Thyroid gland (tissue), 4 donors: ENCODE results near the gene KANSL3.

Experiments used
- POLR2A ChIP-seq, 2 donors: fragments of 450-650 bp; IDR thresholded peaks; one replicate each; pipeline ENCODE4 v1.6.1; 2017; ENCODE audit warnings: antibody characterized with exemption in 2 of 2, mild to moderate bottlenecking in 2 of 2, moderate library complexity in 1 of 2
- TF ChIP-seq, protein P1 (sequence below), 6 experiments: fragments of 200-600 bp in 3 of 6; fragments of 450-650 bp in 3 of 6; sonication (generic) in 3 of 6; IDR thresholded peaks; one replicate each; pipeline ENCODE4 v1.5.1; 2016 to 2019; ENCODE audit warnings: antibody characterized with exemption in 6 of 6, mild to moderate bottlenecking in 2 of 6, inconsistent platforms in 1 of 6, moderate library complexity in 1 of 6

DNA sequence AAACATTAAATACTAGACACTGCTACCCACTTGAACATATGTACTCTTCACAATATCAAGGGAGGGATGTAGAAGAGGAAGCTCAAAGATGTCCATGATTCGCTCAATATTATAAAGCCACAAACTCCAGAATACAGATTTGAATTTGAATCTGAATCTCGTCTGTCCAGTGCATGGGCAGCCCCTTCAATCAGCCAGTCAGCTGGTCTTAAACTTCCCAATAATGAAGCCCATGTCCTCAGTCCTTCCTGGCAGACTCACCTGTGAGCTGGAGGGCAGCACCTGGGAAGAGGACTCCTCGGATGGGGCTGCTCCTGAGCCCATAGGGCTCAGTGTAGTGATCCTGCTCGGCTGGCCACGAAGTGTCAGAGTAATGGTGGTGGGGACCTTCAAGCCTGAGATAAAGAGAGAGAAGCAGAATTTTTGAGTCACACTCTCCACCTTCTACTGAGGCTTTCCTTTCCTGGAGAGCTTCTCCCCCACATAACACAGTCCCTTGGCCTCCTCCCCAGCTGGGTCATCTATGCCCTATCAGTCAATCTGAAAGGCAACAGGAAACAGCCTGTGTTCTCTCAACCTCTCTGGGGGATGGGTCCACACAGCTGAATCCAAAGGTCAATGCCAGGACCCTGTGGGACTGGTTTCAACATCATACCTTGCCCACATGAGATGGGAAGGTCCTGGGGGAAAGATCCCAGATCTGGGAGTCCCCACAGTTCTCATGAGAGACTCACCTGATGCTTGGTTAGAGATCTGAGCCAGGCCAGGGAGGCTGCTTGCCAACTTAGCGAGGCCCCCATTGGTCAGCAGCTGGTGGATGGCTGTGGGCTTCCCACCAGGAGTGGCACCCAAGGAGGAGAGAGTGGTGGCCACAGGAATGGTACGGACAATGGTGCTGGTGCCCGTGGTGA is 36.5 kb downstream of the KANSL3 start:
- TF ChIP-seq, protein P1, sequence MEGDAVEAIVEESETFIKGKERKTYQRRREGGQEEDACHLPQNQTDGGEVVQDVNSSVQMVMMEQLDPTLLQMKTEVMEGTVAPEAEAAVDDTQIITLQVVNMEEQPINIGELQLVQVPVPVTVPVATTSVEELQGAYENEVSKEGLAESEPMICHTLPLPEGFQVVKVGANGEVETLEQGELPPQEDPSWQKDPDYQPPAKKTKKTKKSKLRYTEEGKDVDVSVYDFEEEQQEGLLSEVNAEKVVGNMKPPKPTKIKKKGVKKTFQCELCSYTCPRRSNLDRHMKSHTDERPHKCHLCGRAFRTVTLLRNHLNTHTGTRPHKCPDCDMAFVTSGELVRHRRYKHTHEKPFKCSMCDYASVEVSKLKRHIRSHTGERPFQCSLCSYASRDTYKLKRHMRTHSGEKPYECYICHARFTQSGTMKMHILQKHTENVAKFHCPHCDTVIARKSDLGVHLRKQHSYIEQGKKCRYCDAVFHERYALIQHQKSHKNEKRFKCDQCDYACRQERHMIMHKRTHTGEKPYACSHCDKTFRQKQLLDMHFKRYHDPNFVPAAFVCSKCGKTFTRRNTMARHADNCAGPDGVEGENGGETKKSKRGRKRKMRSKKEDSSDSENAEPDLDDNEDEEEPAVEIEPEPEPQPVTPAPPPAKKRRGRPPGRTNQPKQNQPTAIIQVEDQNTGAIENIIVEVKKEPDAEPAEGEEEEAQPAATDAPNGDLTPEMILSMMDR (IDR thresholded peaks at IDR 0.05): no peak
- no peak for TF ChIP-seq POLR2A (IDR thresholded peaks at IDR 0.05)
